Naive thymus-derived CD4-positive, alpha-beta T cell (primary cell): ENCODE results near the gene STAT4. TPM values are rescaled to one million over a fixed set of nuclear protein-coding genes. Genes with fewer than 3 reads are reported as not detected.

Experiments used
- ATAC-seq: fragments of 150-1000 bp; cut with Tn5 transposase; 2 replicates; pipeline ENCODE4 v1.10.0; 2021; ENCODE audit warnings: mild to moderate bottlenecking, moderate library complexity
- CTCF ChIA-PET: fragments of 350-600 bp; sonication (Branson Sonifier 250); formaldehyde crosslinking; loops from one replicate; lab custom pipeline; 2021; ENCODE audit warnings: antibody characterized with exemption; lab: Charles Lee
- POLR2A ChIA-PET: fragments of 350-600 bp; sonication (Branson Sonifier 250); formaldehyde crosslinking; loops from one replicate; lab custom pipeline; 2021; ENCODE audit warnings: antibody characterized with exemption, inconsistent platforms; lab: Charles Lee
- DNase-seq, 9 donors: peaks; one replicate each; pipeline versions ENCODE4 v3.0.0 to v3.0.0-alpha.2; 2020 to 2022; ENCODE audit warnings: mixed read lengths in 1 of 9
- H3K27ac ChIP-seq: one replicate; pipeline ENCODE4 v1.7.0; 2013; ENCODE audit warnings: mild to moderate bottlenecking, low read depth, low read length, moderate library complexity
- H3K27me3 ChIP-seq, 2 donors: one replicate each; pipeline ENCODE4 v1.7.0; 2013; ENCODE audit warnings: low read length in 2 of 2, mild to moderate bottlenecking in 2 of 2, moderate library complexity in 2 of 2; ENCODE audit not compliant: control insufficient read depth in 2 of 2, insufficient read depth in 2 of 2
- H3K36me3 ChIP-seq, 3 experiments: 1 replicate in 2 of 3; 2 replicates in 1 of 3; pipeline ENCODE4 v1.7.0; 2013; ENCODE audit warnings: low read length in 3 of 3, mild to moderate bottlenecking in 3 of 3, moderate library complexity in 1 of 3; ENCODE audit not compliant: insufficient read depth in 3 of 3, control insufficient read depth in 2 of 3
- H3K4me1 ChIP-seq, 2 donors: one replicate each; pipeline ENCODE4 v1.7.0; 2013; ENCODE audit warnings: low read length in 2 of 2, mild to moderate bottlenecking in 2 of 2, moderate library complexity in 1 of 2; ENCODE audit not compliant: control insufficient read depth in 2 of 2, insufficient read depth in 2 of 2
- H3K4me3 ChIP-seq: 2 replicates; pipeline ENCODE4 v1.7.0; 2013; ENCODE audit warnings: mild to moderate bottlenecking, low read length
- H3K9me3 ChIP-seq, 3 experiments: 1 replicate in 2 of 3; 2 replicates in 1 of 3; pipeline ENCODE4 v1.7.0; 2013; ENCODE audit warnings: low read length in 3 of 3; ENCODE audit not compliant: control insufficient read depth in 2 of 3
- H3K27ac Mint-ChIP-seq, 9 donors: one replicate each; pipeline ENCODE4 v1.8.0; 2020 to 2022; ENCODE audit warnings: mixed read lengths in 9 of 9, mild to moderate bottlenecking in 8 of 9, moderate library complexity in 5 of 9, inconsistent platforms in 2 of 9
- H3K27me3 Mint-ChIP-seq, 5 donors: one replicate each; pipeline ENCODE4 v1.8.0; 2021 to 2022; ENCODE audit warnings: mixed read lengths in 5 of 5, mild to moderate bottlenecking in 1 of 5
- H3K36me3 Mint-ChIP-seq, 5 donors: one replicate each; pipeline ENCODE4 v1.8.0; 2020 to 2022; ENCODE audit warnings: mixed read lengths in 5 of 5, mild to moderate bottlenecking in 3 of 5, inconsistent platforms in 1 of 5
- H3K4me1 Mint-ChIP-seq, 7 donors: one replicate each; pipeline ENCODE4 v1.8.0; 2020 to 2022; ENCODE audit warnings: mixed read lengths in 7 of 7, mild to moderate bottlenecking in 3 of 7, inconsistent platforms in 1 of 7
- H3K4me3 Mint-ChIP-seq, 10 donors: one replicate each; pipeline ENCODE4 v1.8.0; 2020 to 2022; ENCODE audit warnings: mild to moderate bottlenecking in 10 of 10, mixed read lengths in 10 of 10, moderate library complexity in 6 of 10, inconsistent platforms in 2 of 10
- H3K9me3 Mint-ChIP-seq, 11 donors: one replicate each; pipeline ENCODE4 v1.8.0; 2020 to 2022; ENCODE audit warnings: mixed read lengths in 11 of 11, mild to moderate bottlenecking in 4 of 11, inconsistent platforms in 1 of 11, moderate library complexity in 1 of 11
- intact Hi-C, 2 donors: fragments of 100-400 bp; cut with micrococcal nuclease; formaldehyde crosslinking; loops; one replicate each; pipeline ENCODE4 v1.15.1; 2023
- polyA plus RNA-seq, 2 donors: library from polyadenylated mRNA; unstranded; fragments of 300-500 nt; fragmentation: Illumina TruSeq; gene quantifications; one replicate each; pipeline ENCODE4 v1.2.3, GENCODE V29; 2021
- total RNA-seq, 6 experiments: library from RNA in 5 of 6; stranded (reverse) in 5 of 6; gene quantifications; 1 replicate in 5 of 6; 2 replicates in 1 of 6; pipeline ENCODE4 v1.2.3 and lab custom pipeline; 2021 to 2026

STAT4 gene
- total and polyA plus RNA-seq, 7 experiments from 2014 or later = 52.4 to 132 (median 114) TPM

DNA sequence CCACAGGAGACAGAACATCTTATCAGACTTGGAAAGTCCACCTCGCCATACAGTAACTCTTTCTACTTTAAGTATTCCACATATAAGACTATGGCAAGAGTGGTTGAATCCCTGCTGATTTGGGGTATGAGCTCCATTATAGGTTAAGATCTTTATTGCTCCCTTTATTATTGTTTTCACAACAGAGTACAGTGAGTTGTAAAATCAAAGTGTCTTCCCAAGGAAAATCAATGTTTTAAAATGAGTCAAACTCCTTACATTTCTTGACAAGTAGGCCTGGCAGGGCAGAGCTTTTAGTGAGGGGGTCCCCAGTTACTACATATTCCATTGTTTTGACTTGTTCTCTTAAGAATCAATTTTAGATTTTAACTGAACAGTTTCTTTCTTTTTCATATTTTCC, 87.2 kb downstream of the STAT4 start:
- no peaks in the 10 kb centered on the region for H3K9me3 ChIP-seq
- Mint-ChIP-seq H3K27me3 (no peaks in the 10 kb centered on the region), H3K9me3 (peaks cover 0 to 5% (median 0%) of the 10 kb centered on the region in 11 donors), H3K36me3 (peaks cover 12 to 68% (median 36%) of the 10 kb centered on the region in 5 donors), H3K27ac (peak overlapping the region; percentile 39 to 96 (median 89)), H3K4me1 (peaks cover 40 to 91% (median 87%) of the 10 kb centered on the region in 7 donors), H3K4me3 (peak overlapping the region in 8 of 10 donors; percentile 39 to 88 (median 80))
- POLR2A ChIA-PET = interaction anchor here (0.8 to 5.5 kb wide), 5 partner anchors 29 to 182 kb away, joined by 3 to 79 read pairs (median 7); partner anchors contain the start of gene STAT4
- ATAC-seq = no peak
- DNase-seq = no peak
- peaks cover 43 to 58% of the 10 kb centered on the region in 2 donors for H3K4me1 ChIP-seq
- CTCF ChIA-PET = interaction anchor here (0.8 to 4.7 kb wide), 5 partner anchors 9 to 102 kb away, joined by 3 to 28 read pairs (median 5); no protein-coding TSS in a partner anchor
- intact Hi-C loops = loop anchor here (2.0 to 5.0 kb wide), 3 partner anchors 13 to 614 kb away; partner anchors contain the start of gene NABP1 (in 1 of the 2)
- no peak overlapping the region for H3K4me3 ChIP-seq
- H3K27ac ChIP-seq = peak overlapping the region; percentile 74
- peaks cover 0 to 17% (median 11%) of the 10 kb centered on the region in 3 experiments for H3K36me3 ChIP-seq
- no peaks in the 10 kb centered on the region for H3K27me3 ChIP-seq

DNA sequence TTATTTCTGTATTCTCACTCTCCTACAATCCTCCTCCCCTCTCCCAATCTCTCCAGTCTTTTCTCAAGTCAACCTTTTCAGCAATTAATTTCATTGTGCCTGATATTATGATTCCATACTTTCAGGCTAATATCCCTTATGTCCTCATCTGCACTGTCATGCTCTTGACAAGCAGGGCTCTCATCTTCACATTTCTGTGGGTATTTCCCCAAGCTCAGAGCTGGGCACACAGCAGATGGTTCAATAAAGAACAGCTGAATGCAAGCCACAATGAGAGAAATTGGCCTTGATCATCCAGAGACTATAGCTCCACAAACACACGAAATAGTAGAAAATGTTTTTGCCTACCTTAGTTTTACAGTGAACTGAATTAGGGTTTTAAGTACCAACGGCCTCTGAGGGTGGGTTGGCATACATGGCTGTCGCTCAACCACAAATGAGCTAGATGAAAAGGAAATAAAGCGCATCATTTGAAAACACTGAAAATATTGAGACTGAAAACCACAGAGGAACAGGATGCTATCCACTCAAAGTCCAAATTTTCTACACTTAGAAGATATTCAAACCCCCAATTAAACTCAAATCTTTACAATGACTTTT, 89.3 kb downstream of the STAT4 start:
- no peaks in the 10 kb centered on the region for H3K27me3 Mint-ChIP-seq
- CTCF ChIA-PET = interaction anchor here (1.1 to 2.3 kb wide), 4 partner anchors 9 to 106 kb away, joined by 3 to 18 read pairs (median 6); no protein-coding TSS in a partner anchor
- no peaks in the 10 kb centered on the region for H3K27me3 ChIP-seq
- peaks cover 41 to 81% (median 73%) of the 10 kb centered on the region in 7 donors for H3K4me1 Mint-ChIP-seq
- DNase-seq = peak in 7 of 9 donors; percentile 31 to 77 (median 62)
- peak overlapping the region; percentile 80 to 98 (median 94) for H3K27ac Mint-ChIP-seq
- no peaks in the 10 kb centered on the region for H3K9me3 ChIP-seq
- H3K4me3 ChIP-seq = no peak overlapping the region
- POLR2A ChIA-PET = interaction anchor here (0.5 to 5.5 kb wide), 18 partner anchors 9 to 528 kb away, joined by 3 to 79 read pairs (median 3); partner anchors contain the start of gene STAT4
- H3K36me3 ChIP-seq = peaks cover 0 to 17% (median 11%) of the 10 kb centered on the region in 3 experiments
- peak overlapping the region; percentile 63 for H3K27ac ChIP-seq
- peaks cover 0 to 5% (median 0%) of the 10 kb centered on the region in 11 donors for H3K9me3 Mint-ChIP-seq
- peak; percentile 82 for ATAC-seq
- peaks cover 12 to 64% (median 36%) of the 10 kb centered on the region in 5 donors for H3K36me3 Mint-ChIP-seq
- H3K4me3 Mint-ChIP-seq = peak overlapping the region; percentile 22 to 85 (median 71)
- peaks cover 50 to 64% of the 10 kb centered on the region in 2 donors for H3K4me1 ChIP-seq
- intact Hi-C loops = loop anchor here (1.0 to 5.0 kb wide), 4 partner anchors 9 to 616 kb away; partner anchors contain the start of genes NABP1 (in 1 of the 2) and STAT4 (in 1 of the 2)

DNA sequence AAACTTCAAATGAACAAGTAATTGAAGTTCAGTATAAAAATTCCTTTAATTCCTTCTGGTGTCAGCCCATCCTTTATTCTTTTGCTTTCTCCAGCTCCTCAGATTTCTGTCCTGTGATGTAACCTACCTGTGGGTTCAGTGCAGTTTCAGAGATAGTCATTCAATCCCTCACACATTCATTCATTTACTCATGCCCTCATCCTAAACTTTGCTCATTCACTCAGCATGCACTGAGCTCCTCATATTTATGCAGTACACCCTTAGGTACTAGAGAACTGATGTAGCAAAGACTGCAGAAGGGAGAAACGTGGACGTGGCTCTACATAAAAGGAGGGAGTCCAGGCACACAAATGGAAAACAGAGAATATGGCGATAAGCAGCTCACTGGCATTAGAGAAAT, 91.5 kb downstream of the STAT4 start:
- peaks cover 0 to 5% (median 0%) of the 10 kb centered on the region in 11 donors for H3K9me3 Mint-ChIP-seq
- H3K9me3 ChIP-seq = no peaks in the 10 kb centered on the region
- peaks cover 36 to 79% (median 71%) of the 10 kb centered on the region in 7 donors for H3K4me1 Mint-ChIP-seq
- DNase-seq (no peak), ATAC-seq (no peak)
- ChIA-PET CTCF (interaction anchor here (0.5 to 1.2 kb wide), 4 partner anchors 60 to 295 kb away, joined by 3 to 6 read pairs (median 3); no protein-coding TSS in a partner anchor), POLR2A (interaction anchor here (0.5 to 2.0 kb wide), 6 partner anchors 16 to 274 kb away, joined by 3 to 18 read pairs (median 4); partner anchors contain the start of gene STAT4)
- H3K4me3 ChIP-seq = no peak overlapping the region
- no peaks in the 10 kb centered on the region for H3K27me3 Mint-ChIP-seq
- H3K27me3 ChIP-seq = no peaks in the 10 kb centered on the region
- peaks cover 8 to 61% (median 31%) of the 10 kb centered on the region in 5 donors for H3K36me3 Mint-ChIP-seq
- peak overlapping the region in 3 of 10 donors; percentile 0 to 24 (median 14) for H3K4me3 Mint-ChIP-seq
- H3K27ac Mint-ChIP-seq = peak overlapping the region in 8 of 9 donors; percentile 11 to 96 (median 78)
- peaks cover 0 to 17% (median 11%) of the 10 kb centered on the region in 3 experiments for H3K36me3 ChIP-seq
- no peak overlapping the region for H3K27ac ChIP-seq
- H3K4me1 ChIP-seq = peaks cover 52 to 55% of the 10 kb centered on the region in 2 donors
- intact Hi-C loops = loop anchor here in 1 of 2 donors (10.0 kb wide), 2 partner anchors 235 to 295 kb away; no protein-coding TSS in a partner anchor

DNA sequence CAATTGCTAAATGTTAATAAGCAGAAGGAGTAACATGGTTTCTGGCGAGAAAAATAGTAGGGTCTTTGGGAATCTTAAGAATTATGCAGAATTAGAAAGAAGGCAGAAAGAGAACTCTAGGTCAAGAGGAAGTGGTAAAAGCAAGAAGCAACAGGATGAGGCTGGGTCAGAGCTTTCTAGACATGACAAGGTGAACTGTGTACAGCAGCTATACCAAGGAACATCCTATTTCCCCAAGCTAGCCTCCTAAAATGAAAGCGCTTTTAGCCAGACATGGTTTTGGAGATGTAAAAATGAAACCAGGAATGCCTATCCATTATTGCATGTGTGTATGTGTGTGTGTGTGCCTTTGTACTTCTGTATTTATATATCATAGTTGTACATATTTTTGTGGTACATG, 94.6 kb downstream of the STAT4 start:
- H3K27me3 Mint-ChIP-seq = no peaks in the 10 kb centered on the region
- Histone ChIP-seq H3K4me1 (peaks cover 35 to 41% of the 10 kb centered on the region in 2 donors), H3K36me3 (peaks cover 0 to 8% (median 8%) of the 10 kb centered on the region in 3 experiments), H3K9me3 (no peaks in the 10 kb centered on the region), H3K27ac (peak overlapping the region; percentile 52), H3K4me3 (no peak overlapping the region), H3K27me3 (no peaks in the 10 kb centered on the region)
- POLR2A ChIA-PET = interaction anchor here (1.0 to 1.5 kb wide), 2 partner anchors 10 to 92 kb away, joined by 3 read pairs; no protein-coding TSS in a partner anchor
- ATAC-seq = peak; percentile 69
- CTCF ChIA-PET = interaction anchor here (10.8 kb wide), 1 partner anchor 99 kb away, joined by 488 read pairs; the partner anchor contains the start of gene STAT4
- H3K9me3 Mint-ChIP-seq = peaks cover 0 to 4% (median 0%) of the 10 kb centered on the region in 11 donors
- peak overlapping the region; percentile 53 to 97 (median 82) for H3K27ac Mint-ChIP-seq
- DNase-seq = peak in 6 of 9 donors; percentile 18 to 29 (median 23)
- peaks cover 18 to 50% (median 44%) of the 10 kb centered on the region in 7 donors for H3K4me1 Mint-ChIP-seq
- peaks cover 0 to 38% (median 14%) of the 10 kb centered on the region in 5 donors for H3K36me3 Mint-ChIP-seq
- H3K4me3 Mint-ChIP-seq = peak overlapping the region in 9 of 10 donors; percentile 49 to 80 (median 66)
- intact Hi-C loops = loop anchor here (1.0 to 10.0 kb wide), 3 partner anchors 10 to 299 kb away; no protein-coding TSS in a partner anchor

DNA sequence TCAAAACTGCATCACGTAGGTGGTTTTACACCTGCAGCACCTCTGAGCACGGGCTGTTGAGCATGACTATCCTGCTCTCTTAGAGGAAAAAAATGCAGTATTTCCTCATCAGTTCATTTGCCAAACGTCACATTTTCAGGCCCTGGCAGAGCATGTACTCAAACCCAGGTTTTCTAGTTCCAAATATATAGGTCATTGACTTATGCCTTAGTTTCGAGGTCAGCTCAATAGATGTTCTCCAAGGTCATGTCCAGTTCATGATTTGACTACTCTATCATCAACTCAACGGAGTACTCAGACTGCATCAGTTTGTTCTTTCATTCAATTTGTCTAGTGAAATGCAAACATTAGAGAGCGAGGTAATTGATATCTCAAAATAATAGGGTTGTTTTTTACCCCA, 97.5 kb downstream of the STAT4 start:
- peak overlapping the region in 5 of 9 donors; percentile 3 to 86 (median 65) for H3K27ac Mint-ChIP-seq
- no peak overlapping the region for H3K4me3 ChIP-seq
- DNase-seq = no peak
- H3K4me1 ChIP-seq = peaks cover 32 to 34% of the 10 kb centered on the region in 2 donors
- H3K36me3 Mint-ChIP-seq = peaks cover 0 to 25% (median 0%) of the 10 kb centered on the region in 5 donors
- H3K4me3 Mint-ChIP-seq = no peak overlapping the region
- no peaks in the 10 kb centered on the region for H3K27me3 ChIP-seq
- intact Hi-C loops = loop anchor here (5.0 to 10.0 kb wide), 5 partner anchors 194 to 1109 kb away; partner anchors contain the start of gene MYO1B (in 1 of the 2)
- ChIA-PET CTCF (interaction anchor here (0.8 to 10.8 kb wide), 17 partner anchors 8 to 501 kb away, joined by 3 to 488 read pairs (median 5); partner anchors contain the start of gene STAT4), POLR2A (interaction anchor here (0.8 to 6.9 kb wide), 6 partner anchors 8 to 117 kb away, joined by 3 to 92 read pairs (median 10); partner anchors contain the start of gene STAT4)
- no peak overlapping the region for H3K27ac ChIP-seq
- peaks cover 12 to 32% (median 23%) of the 10 kb centered on the region in 7 donors for H3K4me1 Mint-ChIP-seq
- no peaks in the 10 kb centered on the region for H3K9me3 ChIP-seq
- H3K36me3 ChIP-seq = peaks cover 0 to 3% (median 0%) of the 10 kb centered on the region in 3 experiments
- H3K9me3 Mint-ChIP-seq = no peaks in the 10 kb centered on the region
- ATAC-seq = no peak
- no peaks in the 10 kb centered on the region for H3K27me3 Mint-ChIP-seq
